Activated CD4-positive, CD25-positive, alpha-beta regulatory T cell treated with anti-CD3 and anti-CD28 coated beads, Interleukin-2, amount 50 U/mL, for 72 hours (primary cell): ENCODE results near the gene TBC1D10B.
"Not testable (repeated sequence)": the region's sequence is repeated elsewhere in the genome, so short reads cannot be mapped to it uniquely, and the experiment has no call there.

Source experiments
- DNase-seq: peaks from one replicate; pipeline ENCODE4 v3.0.0; 2021

TBC1D10B gene

DNA sequence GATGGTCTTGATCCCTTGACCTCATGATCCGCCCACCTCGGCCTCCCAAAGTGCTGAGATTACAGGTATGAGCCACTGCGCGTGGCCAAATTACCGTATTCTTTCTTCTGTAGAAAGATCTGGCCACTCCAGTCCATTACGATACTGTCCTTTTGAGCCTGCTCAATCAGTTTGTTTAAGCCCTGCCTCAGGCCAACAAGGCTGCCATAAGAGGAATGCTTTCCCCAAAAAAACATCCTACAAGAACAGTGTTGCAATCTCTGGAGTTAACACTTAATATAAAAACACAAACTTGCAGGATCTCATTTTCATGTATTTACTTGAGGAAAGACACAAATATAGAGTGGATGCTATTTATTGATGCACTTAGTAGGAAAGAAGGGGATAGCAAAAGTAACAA lies 46.1 kb downstream of the TBC1D10B start:
- DNase-seq, result not testable (repeated sequence)

DNA sequence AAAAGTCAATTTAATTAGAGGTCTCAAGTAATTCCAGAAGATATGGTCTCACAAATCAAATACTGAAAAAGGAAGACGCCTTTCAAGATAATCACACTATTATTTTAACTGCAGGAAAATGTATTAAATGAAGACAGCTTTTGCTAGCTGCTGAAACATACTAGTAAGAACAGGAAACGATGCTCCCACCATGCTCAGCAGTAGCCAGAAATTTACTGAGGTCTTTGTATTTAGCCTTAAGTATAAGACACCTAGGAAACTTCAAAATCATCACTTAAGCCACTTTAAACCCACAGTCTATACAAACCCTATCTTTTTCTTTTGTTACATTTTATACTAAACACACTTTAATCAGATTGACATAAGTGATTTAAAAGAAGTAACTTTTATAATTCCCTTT lies 51.6 kb downstream of the TBC1D10B start:
- DNase-seq, result not testable (repeated sequence)

GRCh38 chr16:30310937-30311336 lies 59.4 kb downstream of the TBC1D10B start:
- not testable (repeated sequence) for DNase-seq

- DNase-seq, result not testable (repeated sequence)
These were observed 61.0 kb downstream of the TBC1D10B start for GRCh38 chr16:30309255-30309654.
